Lower lobe of right lung (tissue), 2 donors: ENCODE measurements around the gene ANP32B. TPM values are rescaled to one million over a fixed set of nuclear protein-coding genes. Genes with fewer than 3 reads are reported as not detected.
"Not testable (repeated sequence)": the region's sequence is repeated elsewhere in the genome, so short reads cannot be mapped to it uniquely, and the experiment has no call there.

Experiments
- ATAC-seq, 2 donors: fragments of 200-7000 bp; cut with Tn5 transposase; one replicate each; pipeline ENCODE4 v1.9.1; 2020 to 2022; ENCODE audit warnings: mild to moderate bottlenecking in 2 of 2, moderate library complexity in 2 of 2
- DNase-seq: peaks from one replicate; pipeline ENCODE4 v3.0.0-alpha.2; 2020
- H3K27ac ChIP-seq: fragments of 200-600 bp; one replicate; pipeline ENCODE4 v1.8.0; 2022
- H3K27me3 ChIP-seq: fragments of 200-600 bp; one replicate; pipeline ENCODE4 v1.8.0; 2022; ENCODE audit warnings: low read depth
- H3K36me3 ChIP-seq: fragments of 200-600 bp; one replicate; pipeline ENCODE4 v1.8.0; 2022; ENCODE audit warnings: mild to moderate bottlenecking
- H3K4me1 ChIP-seq: fragments of 200-600 bp; one replicate; pipeline ENCODE4 v1.8.0; 2022
- H3K4me3 ChIP-seq: fragments of 200-600 bp; one replicate; pipeline ENCODE4 v1.8.0; 2022; ENCODE audit warnings: mild to moderate bottlenecking
- H3K9me3 ChIP-seq: fragments of 200-600 bp; one replicate; pipeline ENCODE4 v1.8.0; 2022
- intact Hi-C: fragments of 100-400 bp; cut with DNase I; formaldehyde crosslinking; loops from one replicate; pipeline ENCODE4 v1.11.0; 2022
- total RNA-seq: library from RNA; stranded (reverse); fragmentation: NEBNext Ultra II Directional; extraction: Animal tissue kit (Norgen Biotek cat#: 25700); gene quantifications from one replicate; pipeline ENCODE4 v1.2.1, GENCODE V29; 2021
- TF ChIP-seq, protein P1 (sequence below): fragments of 200-600 bp; IDR thresholded peaks from one replicate; pipeline ENCODE4 v1.8.0; 2022; ENCODE audit warnings: antibody characterized with exemption, mild to moderate bottlenecking
- donor health status: DM: no; HTN: yes; CAD: no; lungs with severe emphysema.

Gene ANP32B
- total RNA-seq, 1 donor from 2014 or later = 120 TPM

GRCh38 chr9:97954550-97954989 is 28.6 kb upstream of the ANP32B start:
- H3K27me3 ChIP-seq = peaks cover 7% of the 10 kb centered on the region
- TF ChIP-seq, protein P1, sequence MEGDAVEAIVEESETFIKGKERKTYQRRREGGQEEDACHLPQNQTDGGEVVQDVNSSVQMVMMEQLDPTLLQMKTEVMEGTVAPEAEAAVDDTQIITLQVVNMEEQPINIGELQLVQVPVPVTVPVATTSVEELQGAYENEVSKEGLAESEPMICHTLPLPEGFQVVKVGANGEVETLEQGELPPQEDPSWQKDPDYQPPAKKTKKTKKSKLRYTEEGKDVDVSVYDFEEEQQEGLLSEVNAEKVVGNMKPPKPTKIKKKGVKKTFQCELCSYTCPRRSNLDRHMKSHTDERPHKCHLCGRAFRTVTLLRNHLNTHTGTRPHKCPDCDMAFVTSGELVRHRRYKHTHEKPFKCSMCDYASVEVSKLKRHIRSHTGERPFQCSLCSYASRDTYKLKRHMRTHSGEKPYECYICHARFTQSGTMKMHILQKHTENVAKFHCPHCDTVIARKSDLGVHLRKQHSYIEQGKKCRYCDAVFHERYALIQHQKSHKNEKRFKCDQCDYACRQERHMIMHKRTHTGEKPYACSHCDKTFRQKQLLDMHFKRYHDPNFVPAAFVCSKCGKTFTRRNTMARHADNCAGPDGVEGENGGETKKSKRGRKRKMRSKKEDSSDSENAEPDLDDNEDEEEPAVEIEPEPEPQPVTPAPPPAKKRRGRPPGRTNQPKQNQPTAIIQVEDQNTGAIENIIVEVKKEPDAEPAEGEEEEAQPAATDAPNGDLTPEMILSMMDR = peak; percentile 63
- H3K4me3 ChIP-seq = no peak overlapping the region
- H3K27ac ChIP-seq = no peak overlapping the region
- intact Hi-C loops = no loop called here
- DNase-seq (no peak), ATAC-seq (peak; percentile 74 to 83)
- no peaks in the 10 kb centered on the region for H3K36me3 ChIP-seq
- H3K9me3 ChIP-seq = no peaks in the 10 kb centered on the region
- no peaks in the 10 kb centered on the region for H3K4me1 ChIP-seq

GRCh38 chr9:97956331-97956730 is 26.8 kb upstream of the ANP32B start:
- intact Hi-C loops = no loop called here
- Histone ChIP-seq H3K4me3 (no peak overlapping the region), H3K9me3 (no peaks in the 10 kb centered on the region), H3K27ac (no peak overlapping the region), H3K4me1 (no peaks in the 10 kb centered on the region), H3K27me3 (no peaks in the 10 kb centered on the region), H3K36me3 (no peaks in the 10 kb centered on the region)
- DNase-seq = no peak
- TF ChIP-seq, protein P1 = no peak
- no peak for ATAC-seq

DNA sequence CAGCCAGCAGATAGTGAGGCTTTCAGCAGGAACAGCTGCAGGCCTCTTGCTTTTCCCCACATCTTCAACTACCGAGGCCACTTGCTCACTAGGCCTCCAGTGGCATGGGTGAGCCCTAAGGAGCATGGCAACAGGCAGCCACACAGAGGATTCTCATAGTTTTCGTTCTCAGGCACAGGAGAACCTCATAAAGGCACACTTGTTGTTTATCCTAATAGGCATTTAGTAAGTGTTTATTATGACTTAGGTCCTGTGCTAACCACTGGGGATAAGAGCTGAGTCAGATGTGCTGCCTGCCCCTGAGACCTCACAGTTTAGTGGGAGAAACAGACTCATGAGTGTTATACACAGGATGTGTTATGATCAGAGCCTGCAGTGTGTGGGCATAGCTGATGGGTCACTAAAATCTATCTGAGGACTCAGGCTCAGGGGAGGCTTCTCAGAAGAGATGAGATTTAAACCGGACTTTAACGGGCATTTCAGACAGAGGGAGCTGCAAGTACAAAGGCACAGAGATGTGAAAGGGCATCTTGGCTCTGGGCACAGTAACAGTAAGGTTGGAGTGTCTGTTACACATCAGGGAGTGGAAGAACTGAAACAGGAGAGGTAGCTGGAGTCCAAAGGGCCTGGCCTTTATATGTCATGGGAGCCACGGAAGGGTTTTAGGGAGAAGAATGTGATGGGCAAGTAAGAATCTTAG is 24.2 kb upstream of the ANP32B start:
- Histone ChIP-seq H3K9me3 (no peaks in the 10 kb centered on the region), H3K4me1 (no peaks in the 10 kb centered on the region), H3K27ac (no peak overlapping the region), H3K27me3 (no peaks in the 10 kb centered on the region), H3K36me3 (no peaks in the 10 kb centered on the region), H3K4me3 (no peak overlapping the region)
- DNase-seq (no peak), ATAC-seq (no peak)
- intact Hi-C loops = no loop called here
- TF ChIP-seq, protein P1 = no peak

GRCh38 chr9:97959585-97959984 is 23.6 kb upstream of the ANP32B start:
- ATAC-seq (no peak), DNase-seq (no peak)
- Histone ChIP-seq H3K9me3 (no peaks in the 10 kb centered on the region), H3K4me1 (no peaks in the 10 kb centered on the region), H3K27me3 (no peaks in the 10 kb centered on the region), H3K36me3 (no peaks in the 10 kb centered on the region), H3K4me3 (no peak overlapping the region), H3K27ac (no peak overlapping the region)
- TF ChIP-seq, protein P1 = no peak
- intact Hi-C loops = no loop called here

GRCh38 chr9:97960678-97961328 is 22.3 kb upstream of the ANP32B start:
- H3K4me3 ChIP-seq, H3K36me3 ChIP-seq, H3K9me3 ChIP-seq, DNase-seq, ATAC-seq, H3K27ac ChIP-seq, intact Hi-C loops, H3K27me3 ChIP-seq, H3K4me1 ChIP-seq: not testable (repeated sequence)

DNA sequence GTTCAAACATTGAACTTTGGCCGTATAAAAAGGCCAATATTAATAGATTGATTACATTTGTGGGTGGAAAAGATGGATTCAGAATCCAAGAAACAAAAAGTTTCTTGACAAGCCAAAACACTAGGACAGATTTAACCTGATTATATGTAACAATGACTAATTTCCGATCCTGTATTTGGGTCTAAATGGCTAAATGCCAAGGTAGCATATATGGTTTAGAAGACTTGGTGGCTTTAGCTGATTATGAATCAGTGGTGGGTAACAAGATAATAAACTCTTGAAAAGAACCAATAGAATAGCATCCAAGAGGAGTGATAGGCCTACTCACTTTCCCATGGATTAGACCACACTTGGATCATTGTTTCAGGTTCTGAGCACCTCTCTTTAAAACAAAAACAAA is 21.8 kb upstream of the ANP32B start:
- ATAC-seq (no peak), DNase-seq (no peak)
- intact Hi-C loops = no loop called here
- no peaks in the 10 kb centered on the region for H3K9me3 ChIP-seq
- H3K36me3 ChIP-seq = no peaks in the 10 kb centered on the region
- TF ChIP-seq, protein P1 = no peak
- no peak overlapping the region for H3K4me3 ChIP-seq
- H3K27ac ChIP-seq = no peak overlapping the region
- no peaks in the 10 kb centered on the region for H3K4me1 ChIP-seq
- no peaks in the 10 kb centered on the region for H3K27me3 ChIP-seq
